HepG2 (cell line): Measurements from ENCODE around the gene TCFL5. TPM values are rescaled to one million over a fixed set of nuclear protein-coding genes. Genes with fewer than 3 reads are reported as not detected.

Experiments used
- ATF6 ChIP-seq: sonication (generic); formaldehyde crosslinking; conservative IDR thresholded peaks from 2 replicates; pipeline ENCODE4 v1.4.0; 2020; ENCODE audit warnings: missing genetic modification reagents
- CBX1 ChIP-seq: IDR thresholded peaks from one replicate; pipeline ENCODE4 v1.6.1; 2016; ENCODE audit warnings: antibody characterized with exemption, low read depth
- CTCF ChIP-seq: sonication (generic); formaldehyde crosslinking; IDR thresholded peaks from 2 replicates; pipeline ENCODE4 v1.5.0; 2020; ENCODE audit warnings: mild to moderate bottlenecking, missing genetic modification reagents, moderate library complexity
- KDM1A ChIP-seq: IDR thresholded peaks from 2 replicates; pipeline ENCODE4 v1.6.1; 2016; ENCODE audit warnings: missing compliant biosample characterization
- SKI ChIP-seq: fragments of 450-650 bp; IDR thresholded peaks from one replicate; pipeline ENCODE4 v1.6.1; 2018; ENCODE audit warnings: mild to moderate bottlenecking; ENCODE audit not compliant: partially characterized antibody
- ZNF274 ChIP-seq: sonication (generic); formaldehyde crosslinking; IDR thresholded peaks from 2 replicates; pipeline ENCODE4 v1.5.1; 2020; ENCODE audit warnings: mild to moderate bottlenecking, missing genetic modification reagents
- ZNF550 ChIP-seq: sonication (generic); formaldehyde crosslinking; IDR thresholded peaks from 2 replicates; pipeline ENCODE4 v1.4.0; 2020; ENCODE audit warnings: mild to moderate bottlenecking, missing genetic modification reagents, borderline replicate concordance
- ZNF614 ChIP-seq: IDR thresholded peaks from 2 replicates; pipeline ENCODE4 v1.6.1; 2018; ENCODE audit warnings: missing biosample characterization, missing genetic modification reagents, inconsistent platforms, borderline replicate concordance
- ZNF841 ChIP-seq: sonication (generic); formaldehyde crosslinking; IDR thresholded peaks from 2 replicates; pipeline ENCODE4 v1.8.1; 2023; ENCODE audit warnings: missing genetic modification reagents, borderline replicate concordance
- polyA plus RNA-seq, 8 experiments: library from polyadenylated mRNA; depleted of rRNA in 3 of 8; stranded (reverse) in 7 of 8; unstranded in 1 of 8; fragments of >200 nt; fragmentation: Illumina TruSeq in 4 of 8; extraction: Trizol in 4 of 8; gene quantifications; 2 replicates each; pipeline versions ENCODE4 v1.2.1 to v1.2.3, GENCODE V29; 2011 to 2016; ENCODE audit warnings: low read depth in 4 of 8, missing spikeins in 1 of 8, mixed read lengths in 1 of 8; ENCODE audit not compliant: insufficient read depth in 1 of 8
- total RNA-seq, 5 experiments: library from RNA; depleted of rRNA; stranded (reverse); fragments of >200 nt; fragmentation: Illumina TruSeq; extraction: Trizol; gene quantifications; 2 replicates each; pipeline ENCODE4 v1.2.3, GENCODE V29; 2016; ENCODE audit warnings: low read depth in 1 of 5
- TF ChIP-seq, protein P1 (sequence below): sonication (generic); formaldehyde crosslinking; IDR thresholded peaks from 2 replicates; pipeline ENCODE4 v1.5.1; 2020; ENCODE audit warnings: missing genetic modification reagents, mild to moderate bottlenecking, borderline replicate concordance
- TF ChIP-seq, protein P2 (sequence below): sonication (generic); formaldehyde crosslinking; IDR thresholded peaks from 2 replicates; pipeline ENCODE4 v1.5.1; 2020; ENCODE audit warnings: mild to moderate bottlenecking, missing genetic modification reagents, borderline replicate concordance
- TF ChIP-seq, protein P3 (sequence below): sonication (generic); formaldehyde crosslinking; IDR thresholded peaks from 2 replicates; pipeline ENCODE4 v1.5.1; 2020; ENCODE audit warnings: mild to moderate bottlenecking, moderate library complexity, missing genetic modification reagents

Gene TCFL5
- total and polyA plus RNA-seq, 2 of the 13 experiments (the other 11 are each of a cell fraction or from before 2014, with no cell fraction given): 14.8 to 20.0 TPM

DNA sequence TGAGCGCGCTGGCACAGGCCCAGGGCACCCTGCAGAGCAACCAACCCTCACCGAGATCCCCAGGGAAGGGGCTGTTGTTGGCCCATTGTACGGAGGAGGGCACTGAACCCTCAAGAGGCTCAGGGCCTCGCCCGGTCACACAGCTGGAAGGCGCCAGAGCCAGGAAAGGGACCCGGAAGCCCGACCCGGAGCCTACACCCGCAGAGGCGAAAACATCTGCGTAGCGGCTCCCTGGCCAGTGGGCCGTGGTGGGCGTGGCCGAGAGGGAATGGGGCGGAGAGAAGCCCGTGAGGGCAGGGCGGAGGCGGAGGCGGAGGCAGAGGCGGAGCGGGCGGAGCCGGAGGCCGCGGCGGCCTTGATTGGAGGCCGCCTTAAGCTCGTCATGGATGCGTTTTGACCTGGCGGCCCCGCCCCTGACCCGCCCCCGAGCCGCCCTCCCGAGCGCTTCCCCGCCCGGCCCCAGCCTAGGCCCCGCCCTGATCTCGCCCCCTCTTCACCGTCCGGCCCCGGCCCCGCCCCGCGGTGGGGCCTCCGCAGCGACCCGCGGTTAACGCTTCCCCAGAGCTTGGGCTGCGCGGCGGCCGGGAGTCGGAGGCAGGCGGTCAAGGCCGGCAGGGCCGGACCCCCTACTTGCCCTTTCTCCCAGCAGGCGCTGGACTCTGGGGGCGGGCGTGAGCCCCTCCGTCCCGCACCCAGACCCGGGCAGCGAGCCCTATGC, 67.5 kb downstream of the TCFL5 start (continued):
- TF ChIP-seq ZNF550 (CRISPR knock-in tag) (no peak), ATF6 (no peak), ZNF274 (CRISPR knock-in tag) (no peak; the same call in 1 of the 2 replicates), SKI (no peak), CTCF (CRISPR knock-in tag) (peak; percentile 44), CBX1 (peak; percentile 13), ZNF841 (CRISPR knock-in tag) (no peak), ZNF614 (CRISPR knock-in tag) (peak; percentile 75; the same call in 1 of the 2 replicates), KDM1A (CRISPR knock-in tag) (peak; percentile 88; the same call in 1 of the 2 replicates)
- TF ChIP-seq, protein P1, sequence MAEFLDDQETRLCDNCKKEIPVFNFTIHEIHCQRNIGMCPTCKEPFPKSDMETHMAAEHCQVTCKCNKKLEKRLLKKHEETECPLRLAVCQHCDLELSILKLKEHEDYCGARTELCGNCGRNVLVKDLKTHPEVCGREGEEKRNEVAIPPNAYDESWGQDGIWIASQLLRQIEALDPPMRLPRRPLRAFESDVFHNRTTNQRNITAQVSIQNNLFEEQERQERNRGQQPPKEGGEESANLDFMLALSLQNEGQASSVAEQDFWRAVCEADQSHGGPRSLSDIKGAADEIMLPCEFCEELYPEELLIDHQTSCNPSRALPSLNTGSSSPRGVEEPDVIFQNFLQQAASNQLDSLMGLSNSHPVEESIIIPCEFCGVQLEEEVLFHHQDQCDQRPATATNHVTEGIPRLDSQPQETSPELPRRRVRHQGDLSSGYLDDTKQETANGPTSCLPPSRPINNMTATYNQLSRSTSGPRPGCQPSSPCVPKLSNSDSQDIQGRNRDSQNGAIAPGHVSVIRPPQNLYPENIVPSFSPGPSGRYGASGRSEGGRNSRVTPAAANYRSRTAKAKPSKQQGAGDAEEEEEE (CRISPR knock-in tag): no peak
- TF ChIP-seq, protein P2, sequence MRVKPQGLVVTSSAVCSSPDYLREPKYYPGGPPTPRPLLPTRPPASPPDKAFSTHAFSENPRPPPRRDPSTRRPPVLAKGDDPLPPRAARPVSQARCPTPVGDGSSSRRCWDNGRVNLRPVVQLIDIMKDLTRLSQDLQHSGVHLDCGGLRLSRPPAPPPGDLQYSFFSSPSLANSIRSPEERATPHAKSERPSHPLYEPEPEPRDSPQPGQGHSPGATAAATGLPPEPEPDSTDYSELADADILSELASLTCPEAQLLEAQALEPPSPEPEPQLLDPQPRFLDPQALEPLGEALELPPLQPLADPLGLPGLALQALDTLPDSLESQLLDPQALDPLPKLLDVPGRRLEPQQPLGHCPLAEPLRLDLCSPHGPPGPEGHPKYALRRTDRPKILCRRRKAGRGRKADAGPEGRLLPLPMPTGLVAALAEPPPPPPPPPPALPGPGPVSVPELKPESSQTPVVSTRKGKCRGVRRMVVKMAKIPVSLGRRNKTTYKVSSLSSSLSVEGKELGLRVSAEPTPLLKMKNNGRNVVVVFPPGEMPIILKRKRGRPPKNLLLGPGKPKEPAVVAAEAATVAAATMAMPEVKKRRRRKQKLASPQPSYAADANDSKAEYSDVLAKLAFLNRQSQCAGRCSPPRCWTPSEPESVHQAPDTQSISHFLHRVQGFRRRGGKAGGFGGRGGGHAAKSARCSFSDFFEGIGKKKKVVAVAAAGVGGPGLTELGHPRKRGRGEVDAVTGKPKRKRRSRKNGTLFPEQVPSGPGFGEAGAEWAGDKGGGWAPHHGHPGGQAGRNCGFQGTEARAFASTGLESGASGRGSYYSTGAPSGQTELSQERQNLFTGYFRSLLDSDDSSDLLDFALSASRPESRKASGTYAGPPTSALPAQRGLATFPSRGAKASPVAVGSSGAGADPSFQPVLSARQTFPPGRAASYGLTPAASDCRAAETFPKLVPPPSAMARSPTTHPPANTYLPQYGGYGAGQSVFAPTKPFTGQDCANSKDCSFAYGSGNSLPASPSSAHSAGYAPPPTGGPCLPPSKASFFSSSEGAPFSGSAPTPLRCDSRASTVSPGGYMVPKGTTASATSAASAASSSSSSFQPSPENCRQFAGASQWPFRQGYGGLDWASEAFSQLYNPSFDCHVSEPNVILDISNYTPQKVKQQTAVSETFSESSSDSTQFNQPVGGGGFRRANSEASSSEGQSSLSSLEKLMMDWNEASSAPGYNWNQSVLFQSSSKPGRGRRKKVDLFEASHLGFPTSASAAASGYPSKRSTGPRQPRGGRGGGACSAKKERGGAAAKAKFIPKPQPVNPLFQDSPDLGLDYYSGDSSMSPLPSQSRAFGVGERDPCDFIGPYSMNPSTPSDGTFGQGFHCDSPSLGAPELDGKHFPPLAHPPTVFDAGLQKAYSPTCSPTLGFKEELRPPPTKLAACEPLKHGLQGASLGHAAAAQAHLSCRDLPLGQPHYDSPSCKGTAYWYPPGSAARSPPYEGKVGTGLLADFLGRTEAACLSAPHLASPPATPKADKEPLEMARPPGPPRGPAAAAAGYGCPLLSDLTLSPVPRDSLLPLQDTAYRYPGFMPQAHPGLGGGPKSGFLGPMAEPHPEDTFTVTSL: no peak
- TF ChIP-seq, protein P3, sequence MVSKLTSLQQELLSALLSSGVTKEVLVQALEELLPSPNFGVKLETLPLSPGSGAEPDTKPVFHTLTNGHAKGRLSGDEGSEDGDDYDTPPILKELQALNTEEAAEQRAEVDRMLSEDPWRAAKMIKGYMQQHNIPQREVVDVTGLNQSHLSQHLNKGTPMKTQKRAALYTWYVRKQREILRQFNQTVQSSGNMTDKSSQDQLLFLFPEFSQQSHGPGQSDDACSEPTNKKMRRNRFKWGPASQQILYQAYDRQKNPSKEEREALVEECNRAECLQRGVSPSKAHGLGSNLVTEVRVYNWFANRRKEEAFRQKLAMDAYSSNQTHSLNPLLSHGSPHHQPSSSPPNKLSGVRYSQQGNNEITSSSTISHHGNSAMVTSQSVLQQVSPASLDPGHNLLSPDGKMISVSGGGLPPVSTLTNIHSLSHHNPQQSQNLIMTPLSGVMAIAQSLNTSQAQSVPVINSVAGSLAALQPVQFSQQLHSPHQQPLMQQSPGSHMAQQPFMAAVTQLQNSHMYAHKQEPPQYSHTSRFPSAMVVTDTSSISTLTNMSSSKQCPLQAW: peak; percentile 73
